ENCODE data around the gene TBX20.
"Not testable (repeated sequence)": the region's sequence is repeated elsewhere in the genome, so short reads cannot be mapped to it uniquely, and the experiment has no call there.

TBX20 gene

DNA sequence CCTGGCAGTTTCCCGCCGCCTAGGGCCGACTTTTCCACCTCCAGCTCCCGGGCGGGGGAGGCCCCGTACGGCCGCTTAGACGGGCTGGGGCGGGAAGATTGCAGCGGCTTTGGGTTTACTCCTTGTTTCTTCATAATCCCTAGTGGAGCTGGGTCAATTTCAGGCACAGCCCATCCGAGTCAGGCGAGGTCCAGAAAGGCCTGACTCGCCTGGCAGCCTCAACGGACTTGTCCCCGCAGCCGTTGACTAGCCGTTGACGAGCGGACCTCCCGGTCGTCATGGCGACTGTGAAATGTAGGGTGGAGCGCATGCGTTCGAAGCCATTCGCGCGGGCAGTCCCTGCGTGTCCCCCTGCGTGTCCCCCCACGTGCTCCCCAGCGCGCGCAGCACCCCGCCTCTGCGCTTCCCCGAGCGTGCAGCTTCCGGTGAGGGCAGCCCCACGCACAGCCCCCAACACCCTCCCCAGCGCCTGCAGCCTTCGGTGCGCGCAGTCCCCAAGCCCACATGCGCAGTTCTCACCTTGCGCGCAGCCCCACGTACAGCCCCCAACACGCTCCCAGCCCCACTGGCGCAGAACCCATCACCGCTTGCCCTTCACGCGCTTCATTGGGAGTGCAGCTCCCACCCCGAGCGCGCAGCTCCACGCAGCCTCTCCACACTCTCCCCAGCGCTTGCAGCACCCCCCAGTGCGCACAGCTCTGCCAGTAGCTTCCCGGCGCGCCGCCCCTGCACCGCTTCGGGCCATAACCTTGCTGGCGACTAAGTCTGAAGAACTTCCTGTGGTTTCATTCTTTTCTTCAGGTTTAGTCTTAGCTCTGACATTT, 67.8 kb downstream of the TBX20 start:
- TF ChIP-seq, protein P1, sequence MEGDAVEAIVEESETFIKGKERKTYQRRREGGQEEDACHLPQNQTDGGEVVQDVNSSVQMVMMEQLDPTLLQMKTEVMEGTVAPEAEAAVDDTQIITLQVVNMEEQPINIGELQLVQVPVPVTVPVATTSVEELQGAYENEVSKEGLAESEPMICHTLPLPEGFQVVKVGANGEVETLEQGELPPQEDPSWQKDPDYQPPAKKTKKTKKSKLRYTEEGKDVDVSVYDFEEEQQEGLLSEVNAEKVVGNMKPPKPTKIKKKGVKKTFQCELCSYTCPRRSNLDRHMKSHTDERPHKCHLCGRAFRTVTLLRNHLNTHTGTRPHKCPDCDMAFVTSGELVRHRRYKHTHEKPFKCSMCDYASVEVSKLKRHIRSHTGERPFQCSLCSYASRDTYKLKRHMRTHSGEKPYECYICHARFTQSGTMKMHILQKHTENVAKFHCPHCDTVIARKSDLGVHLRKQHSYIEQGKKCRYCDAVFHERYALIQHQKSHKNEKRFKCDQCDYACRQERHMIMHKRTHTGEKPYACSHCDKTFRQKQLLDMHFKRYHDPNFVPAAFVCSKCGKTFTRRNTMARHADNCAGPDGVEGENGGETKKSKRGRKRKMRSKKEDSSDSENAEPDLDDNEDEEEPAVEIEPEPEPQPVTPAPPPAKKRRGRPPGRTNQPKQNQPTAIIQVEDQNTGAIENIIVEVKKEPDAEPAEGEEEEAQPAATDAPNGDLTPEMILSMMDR (IDR thresholded peaks at IDR 0.05; ENCODE audit: low read depth, low read length, missing control alignments): no peak
- no peak for DNase-seq (ENCODE audit: low read depth)
- H3K4me3 ChIP-seq (ENCODE audit: low read depth, low read length): no peak overlapping the region

DNA sequence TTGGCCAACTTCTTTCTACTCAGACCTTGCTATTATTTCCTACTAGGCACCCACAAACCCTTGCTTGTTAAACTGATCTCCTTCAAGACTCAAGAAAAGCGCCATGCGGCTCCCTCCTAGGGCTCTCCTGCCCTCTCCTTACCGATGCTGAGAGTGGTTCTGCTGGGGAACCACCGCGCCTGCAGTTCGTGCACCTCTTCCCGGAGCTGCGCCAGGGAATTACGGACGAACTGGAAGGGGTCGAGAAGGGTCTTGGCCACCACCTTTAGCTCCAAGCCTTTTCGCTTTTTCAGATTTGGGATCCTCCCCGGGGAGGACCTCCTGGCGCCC, 68.4 kb downstream of the TBX20 start:
- not testable (repeated sequence) for DNase-seq (ENCODE audit: low read depth); H3K4me3 ChIP-seq (ENCODE audit: low read depth, low read length)

DNA sequence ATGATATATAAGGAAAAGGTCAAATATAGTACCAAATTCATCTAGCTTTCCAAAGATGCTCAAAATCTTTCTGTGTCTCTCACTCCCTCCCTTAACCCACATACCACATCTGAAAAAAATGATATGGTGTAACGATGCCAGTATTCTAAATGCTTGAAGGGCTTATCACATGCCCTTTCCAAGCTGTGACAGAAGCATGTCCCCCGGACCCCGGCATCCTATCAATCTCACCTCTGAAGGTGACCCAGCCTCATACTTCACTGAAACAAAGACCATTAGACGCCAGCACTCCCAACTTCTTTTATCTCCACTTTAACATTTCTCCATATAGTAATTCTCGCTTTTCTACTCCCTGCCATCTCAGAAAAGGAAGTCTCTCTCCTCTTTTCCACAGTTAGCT, 68.9 kb downstream of the TBX20 start:
- not testable (repeated sequence) for H3K4me3 ChIP-seq (ENCODE audit: low read depth, low read length)

DNA sequence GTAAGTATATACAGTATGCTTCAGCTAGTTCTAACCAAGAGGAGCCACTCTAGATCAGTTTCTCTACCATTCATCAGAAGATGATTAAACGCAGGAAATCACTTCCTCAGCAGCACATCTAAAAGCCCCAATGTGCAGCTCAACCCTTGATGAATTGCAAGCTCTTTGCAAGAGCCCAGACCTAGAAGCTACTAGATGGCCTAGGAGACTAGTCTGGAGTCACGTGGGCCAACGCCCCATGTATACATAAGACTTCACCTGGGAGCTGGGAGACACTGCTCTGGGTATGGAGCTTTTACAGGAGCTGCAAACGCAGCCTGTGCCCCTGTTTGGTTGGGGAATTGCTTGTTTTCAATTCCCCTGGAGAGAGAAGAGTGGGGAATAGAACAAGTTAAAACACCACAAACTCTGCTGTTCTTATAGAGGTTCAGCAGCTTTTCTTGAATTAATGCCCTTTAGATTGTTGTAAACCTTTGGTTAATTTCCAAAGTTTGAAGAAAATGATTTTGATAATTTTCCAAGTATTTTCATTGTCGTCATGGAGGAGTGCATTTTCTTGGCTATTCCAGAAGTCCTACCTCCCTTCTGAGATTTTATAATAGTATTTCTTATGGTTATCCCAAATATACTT, 69.9 kb downstream of the TBX20 start:
- not testable (repeated sequence) for DNase-seq (ENCODE audit: low read depth); H3K4me3 ChIP-seq (ENCODE audit: low read depth, low read length)

More for the DNA sequence above, 68.9 kb downstream of the TBX20 start:
- DNase-seq (ENCODE audit: low read depth): not testable (repeated sequence)

DNA sequence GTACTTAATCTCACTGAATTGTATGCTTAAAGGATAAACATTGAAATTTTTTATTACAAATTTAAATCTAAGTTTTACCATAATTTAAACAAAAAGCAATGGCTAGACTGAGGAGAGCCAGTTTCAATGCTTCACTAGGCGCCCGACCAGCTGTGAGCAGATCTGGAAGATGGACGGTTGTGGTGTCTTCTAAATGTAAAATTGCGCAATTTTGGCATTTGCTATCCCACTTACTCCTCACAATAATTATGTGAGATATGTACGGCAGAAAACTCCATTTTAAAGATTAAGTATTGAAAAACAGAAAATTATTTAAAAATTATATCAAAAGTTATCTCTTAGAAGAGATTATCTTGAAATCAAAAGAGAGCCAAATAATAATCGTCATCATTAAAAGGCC, 73.2 kb downstream of the TBX20 start:
- DNase-seq (ENCODE audit: low read depth); H3K4me3 ChIP-seq (ENCODE audit: low read depth, low read length): not testable (repeated sequence)

DNA sequence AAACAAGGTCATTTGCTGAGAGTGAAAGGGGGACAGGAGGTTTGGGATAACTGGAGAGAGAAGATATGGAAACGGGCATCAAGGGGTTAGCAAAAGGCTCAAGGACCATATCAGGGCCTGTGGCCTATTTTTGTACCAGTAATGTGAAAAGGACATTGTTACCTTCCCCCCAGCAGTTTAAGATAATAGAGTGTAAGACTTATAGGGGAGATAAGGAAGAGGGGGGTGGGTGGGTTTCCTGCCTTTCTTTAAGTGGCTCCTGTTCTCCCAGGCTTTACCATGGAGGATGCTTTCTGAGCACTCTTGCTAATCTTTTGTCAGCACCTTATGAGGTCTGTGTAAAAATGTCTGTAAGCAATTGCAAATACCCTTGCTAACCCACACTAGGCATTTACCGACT, 80.7 kb downstream of the TBX20 start:
- not testable (repeated sequence) for H3K4me3 ChIP-seq (ENCODE audit: low read depth, low read length)

DNA sequence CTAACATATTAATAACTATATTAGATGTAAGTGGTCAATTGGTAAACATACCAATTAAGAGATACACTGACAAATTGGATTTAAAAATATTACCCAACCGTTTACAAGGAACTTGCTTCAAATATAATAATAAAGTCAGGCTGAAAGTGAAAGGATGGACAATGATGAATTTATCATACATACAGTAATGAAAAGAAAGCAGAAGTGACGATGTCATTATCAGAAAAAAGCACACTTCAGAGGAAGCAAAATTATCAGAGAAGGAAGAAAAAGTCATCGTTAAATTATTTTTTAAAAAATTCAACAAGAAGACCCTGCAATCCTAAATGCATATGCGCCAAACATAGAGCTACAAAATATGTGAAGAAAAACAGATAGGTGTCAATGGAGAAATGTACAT, 81.8 kb downstream of the TBX20 start:
- DNase-seq (ENCODE audit: low read depth); H3K4me3 ChIP-seq (ENCODE audit: low read depth, low read length): not testable (repeated sequence)

More for the DNA sequence above, 80.7 kb downstream of the TBX20 start:
- not testable (repeated sequence) for DNase-seq (ENCODE audit: low read depth)

DNA sequence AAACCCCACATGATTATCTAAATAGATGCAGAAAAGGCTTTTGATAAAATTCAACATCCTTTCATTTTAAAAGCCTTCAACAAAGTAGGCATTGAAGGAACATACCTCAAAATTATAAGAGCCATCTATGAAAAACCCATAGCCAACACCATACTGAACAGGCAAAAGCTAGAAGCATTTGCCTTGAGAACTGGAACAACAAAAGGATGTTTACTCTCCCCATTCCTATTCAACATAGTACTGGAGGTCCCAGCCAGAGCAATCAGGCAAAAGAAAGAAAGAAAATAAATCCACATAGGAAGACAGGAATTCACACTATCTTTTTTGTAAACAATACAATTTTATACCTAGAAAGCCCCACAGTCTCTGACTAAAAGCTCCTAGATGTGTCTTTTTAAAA, 86.2 kb downstream of the TBX20 start:
- not testable (repeated sequence) for DNase-seq (ENCODE audit: low read depth); H3K4me3 ChIP-seq (ENCODE audit: low read depth, low read length)

DNA sequence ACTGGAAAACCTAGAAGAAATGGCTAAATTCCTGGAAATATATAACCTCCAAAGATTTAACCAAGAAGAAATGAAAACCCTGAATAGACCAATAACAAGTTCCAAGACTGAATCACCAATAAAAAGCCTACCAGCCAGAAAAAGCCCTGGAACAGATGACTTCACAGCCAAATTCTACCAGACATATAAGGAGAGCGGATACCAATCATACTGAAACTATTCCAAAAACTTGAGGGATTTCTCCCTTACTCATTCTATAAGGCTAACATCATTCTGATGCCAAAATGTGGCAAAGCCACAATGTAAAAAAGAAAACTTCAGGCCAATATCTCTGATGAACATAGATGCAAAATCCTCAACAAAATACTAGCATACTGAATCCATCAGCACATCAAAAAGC, 86.7 kb downstream of the TBX20 start:
- not testable (repeated sequence) for DNase-seq (ENCODE audit: low read depth)

DNA sequence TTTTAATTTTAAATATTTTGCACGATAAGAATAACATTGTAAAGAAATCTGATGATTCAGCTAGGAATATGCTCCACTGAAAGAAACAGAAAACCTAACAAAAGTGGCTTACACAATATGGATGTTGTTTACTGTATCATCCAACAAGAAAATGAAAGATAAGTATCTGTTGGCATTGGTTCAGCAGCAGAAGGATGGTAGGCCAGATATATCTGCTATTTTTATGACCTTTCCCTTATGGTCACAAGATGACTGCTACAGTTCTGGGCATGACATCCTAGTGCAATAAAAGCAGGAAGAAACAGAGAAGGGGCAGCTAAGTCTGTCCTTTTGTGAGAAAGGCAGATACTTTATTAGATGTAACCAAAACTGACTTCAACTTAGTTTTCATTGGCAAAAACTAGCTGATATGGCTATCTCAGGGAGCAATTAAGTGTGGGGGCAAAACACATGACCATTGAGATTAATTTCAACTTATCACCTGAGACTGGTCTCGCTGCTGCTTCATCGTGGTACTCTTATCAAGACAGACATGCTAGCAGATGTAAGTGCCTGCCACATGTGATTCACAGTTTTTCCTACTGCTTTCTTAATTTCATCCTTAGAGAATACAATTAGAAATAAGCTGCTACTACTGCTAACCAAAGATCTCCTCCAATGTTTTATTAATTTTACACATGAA, 92.7 kb downstream of the TBX20 start:
- not testable (repeated sequence) for DNase-seq (ENCODE audit: low read depth); H3K4me3 ChIP-seq (ENCODE audit: low read depth, low read length)

More for the DNA sequence above, 86.7 kb downstream of the TBX20 start:
- H3K4me3 ChIP-seq (ENCODE audit: low read depth, low read length): not testable (repeated sequence)
